SU-DHL-6 (cell line): ENCODE data around the gene ZFHX3.

Experiments used
- H2AFZ ChIP-seq: fragments of 200-600 bp; sonication (generic); 2 replicates; pipeline ENCODE4 v1.6.1; 2014; ENCODE audit warnings: low read depth, mild to moderate bottlenecking, moderate library complexity, mixed read lengths, antibody characterized with exemption, low read length; ENCODE audit not compliant: severe bottlenecking
- H3F3A ChIP-seq: fragments of 200-600 bp; shearing (Covaris generic); 2 replicates; pipeline ENCODE4 v1.6.0; 2016; ENCODE audit warnings: antibody characterized with exemption, mild to moderate bottlenecking; ENCODE audit not compliant: insufficient read depth
- H3K27ac ChIP-seq: fragments of 200-600 bp; sonication (generic); 2 replicates; pipeline ENCODE4 v1.5.1; 2016; ENCODE audit warnings: low read depth, mild to moderate bottlenecking, low read length, moderate library complexity, mixed read lengths
- H3K27me3 ChIP-seq: fragments of 200-600 bp; sonication (generic), shearing (Covaris generic); 2 replicates; pipeline ENCODE4 v1.6.0; 2014; ENCODE audit warnings: mild to moderate bottlenecking, low read length
- H3K36me3 ChIP-seq: fragments of 200-600 bp; sonication (generic); 2 replicates; pipeline ENCODE4 v1.6.1; 2014; ENCODE audit warnings: mild to moderate bottlenecking, low read length, mixed read lengths
- H3K4me2 ChIP-seq: fragments of 300-600, 200-600 bp; shearing (Covaris generic), sonication (generic); 2 replicates; pipeline ENCODE4 v1.6.0; 2014; ENCODE audit warnings: low read length, low read depth, mild to moderate bottlenecking; ENCODE audit not compliant: poor library complexity, severe bottlenecking
- H3K4me3 ChIP-seq: fragments of 200-600 bp; sonication (generic); 2 replicates; pipeline ENCODE4 v1.5.1; 2014; ENCODE audit warnings: antibody characterized with exemption, low read length, mild to moderate bottlenecking, mixed read lengths; ENCODE audit not compliant: insufficient read depth, poor library complexity, severe bottlenecking
- H3K79me2 ChIP-seq: fragments of 200-600 bp; sonication (generic); 2 replicates; pipeline ENCODE4 v1.6.1; 2014; ENCODE audit warnings: mild to moderate bottlenecking, low read length, moderate library complexity; ENCODE audit not compliant: insufficient read depth
- H3K9ac ChIP-seq: fragments of 200-600 bp; sonication (generic); 2 replicates; pipeline ENCODE4 v1.7.0; 2014; ENCODE audit warnings: mild to moderate bottlenecking, low read length
- H3K9me2 ChIP-seq: fragments of 200-600 bp; sonication (generic); replicated peaks from 2 replicates; pipeline ENCODE4 v1.6.1; 2014; ENCODE audit warnings: low read length; ENCODE audit not compliant: insufficient read depth
- H3K9me3 ChIP-seq: fragments of 200-600 bp; sonication (generic); 2 replicates; pipeline ENCODE4 v1.6.1; 2014; ENCODE audit warnings: low read length, mixed read lengths; ENCODE audit not compliant: insufficient read depth
- H4K20me1 ChIP-seq: fragments of 200-600 bp; sonication (generic); 2 replicates; pipeline ENCODE4 v1.6.1; 2014; ENCODE audit warnings: low read depth, mild to moderate bottlenecking, antibody characterized with exemption, low read length, moderate library complexity, mixed read lengths
- CTCF ChIP-seq: fragments of 200-600 bp; sonication (generic); IDR thresholded peaks from one replicate; pipeline ENCODE4 v1.5.1; 2017; ENCODE audit warnings: antibody characterized with exemption, mild to moderate bottlenecking, low read length, moderate library complexity; ENCODE audit not compliant: insufficient read depth, poor library complexity, severe bottlenecking
- EZH2phosphoT487 ChIP-seq: fragments of 200-600 bp; sonication (generic), shearing (Covaris generic); conservative IDR thresholded peaks from 2 replicates; pipeline ENCODE4 v1.6.1; 2018; ENCODE audit warnings: mild to moderate bottlenecking, antibody characterized with exemption, low read length, moderate library complexity, mixed read lengths

The ZFHX3 gene

GRCh38 chr16:73051961-73052360 lies 4.0 kb upstream of the ZFHX3 start:
- no peak overlapping the region for H3K27ac ChIP-seq
- no peak overlapping the region for H3K9ac ChIP-seq
- H4K20me1 ChIP-seq: peaks cover 15% of the 10 kb centered on the region
- no peaks in the 10 kb centered on the region for H3K9me3 ChIP-seq
- H3K9me2 ChIP-seq: no peaks in the 10 kb centered on the region
- H3K4me3 ChIP-seq: no peak overlapping the region
- no peak overlapping the region for H2AFZ ChIP-seq
- peaks cover 2% of the 10 kb centered on the region; the same call in 1 of the 2 replicates for H3F3A ChIP-seq
- no peaks in the 10 kb centered on the region for H3K36me3 ChIP-seq
- no peak overlapping the region for H3K4me2 ChIP-seq
- no peaks in the 10 kb centered on the region for H3K27me3 ChIP-seq
- H3K79me2 ChIP-seq: no peaks in the 10 kb centered on the region
- no peak for TF ChIP-seq EZH2phosphoT487
- no peak for TF ChIP-seq CTCF

GRCh38 chr16:73051226-73051625 lies 3.3 kb upstream of the ZFHX3 start:
- no peaks in the 10 kb centered on the region for H3K9me3 ChIP-seq
- H2AFZ ChIP-seq: no peak overlapping the region
- H3K79me2 ChIP-seq: no peaks in the 10 kb centered on the region
- no peak overlapping the region for H3K4me3 ChIP-seq
- TF ChIP-seq EZH2phosphoT487: no peak
- no peak for TF ChIP-seq CTCF
- H3K27me3 ChIP-seq: no peaks in the 10 kb centered on the region
- H3K9ac ChIP-seq: no peak overlapping the region
- no peaks in the 10 kb centered on the region for H3K36me3 ChIP-seq
- no peak overlapping the region for H3K27ac ChIP-seq
- peaks cover 15% of the 10 kb centered on the region; the same call in 1 of the 2 replicates for H4K20me1 ChIP-seq
- no peaks in the 10 kb centered on the region for H3F3A ChIP-seq
- H3K9me2 ChIP-seq: no peaks in the 10 kb centered on the region
- H3K4me2 ChIP-seq: no peak overlapping the region

- Histone ChIP-seq H3K79me2 (no peaks in the 10 kb centered on the region), H3K4me3 (no peak overlapping the region), H3K36me3 (no peaks in the 10 kb centered on the region), H3K27ac (no peak overlapping the region), H3K9me2 (no peaks in the 10 kb centered on the region), H3K9me3 (no peaks in the 10 kb centered on the region), H2AFZ (no peak overlapping the region), H3K9ac (no peak overlapping the region), H4K20me1 (peaks cover 15% of the 10 kb centered on the region; the same call in 1 of the 2 replicates), H3F3A (no peaks in the 10 kb centered on the region), H3K27me3 (no peaks in the 10 kb centered on the region), H3K4me2 (no peak overlapping the region)
- TF ChIP-seq CTCF: no peak
- TF ChIP-seq EZH2phosphoT487: no peak
These were observed 2.5 kb upstream of the ZFHX3 start for GRCh38 chr16:73050201-73051099.
